HCT116 (cell line): Measurements from ENCODE around the gene CDYL2. TPM values are rescaled to one million over a fixed set of nuclear protein-coding genes. Genes with fewer than 3 reads are reported as not detected.

Source experiments
- ATAC-seq: fragments of 200-7000 bp; cut with Tn5 transposase; 2 replicates; pipeline ENCODE4 v1.9.1; 2020; ENCODE audit warnings: mild to moderate bottlenecking, moderate library complexity
- BruUV-seq: library from RNA; stranded (reverse); fragments of 400-500 nt; replicated peaks from 2 replicates; lab custom pipeline; 2021; lab: Mats Ljungman, UMichigan
- CTCF ChIA-PET: fragments of 300-600 bp; sonication (Branson Sonifier 250); formaldehyde crosslinking; loops from one replicate; lab custom pipeline; 2021; ENCODE audit warnings: antibody characterized with exemption; lab: Charles Lee
- POLR2A ChIA-PET: fragments of 300-600, 350-600 bp; sonication (Branson Sonifier 250); formaldehyde crosslinking; loops from one replicate; lab custom pipeline; 2021; ENCODE audit warnings: antibody characterized with exemption; lab: Charles Lee
- RAD21 ChIA-PET, 2 experiments: fragments of 300-600 bp; sonication (Branson Sonifier 250); formaldehyde crosslinking; loops; one replicate each; lab custom pipeline; 2023; ENCODE audit warnings: low total read pairs in 2 of 2; ENCODE audit not compliant: uncharacterized antibody in 2 of 2, unreplicated experiment in 2 of 2, low non-redundant PET in 1 of 2; lab: Charles Lee
- DNase-seq: peaks from one replicate; pipeline ENCODE4 v3.0.0-alpha.2; 2010; ENCODE audit warnings: low read depth, low spot score
- H2AFZ ChIP-seq: fragments of 200-600 bp; shearing (Covaris generic), sonication (generic); 2 replicates; pipeline ENCODE4 v1.6.1; 2017; ENCODE audit warnings: low read depth, mixed run types, mixed read lengths, antibody characterized with exemption, low read length; ENCODE audit not compliant: poor library complexity, severe bottlenecking
- H3K27ac ChIP-seq: 2 replicates; pipeline ENCODE4 v1.5.1; 2012; ENCODE audit warnings: low read depth, low read length
- H3K27me3 ChIP-seq: fragments of 200-600 bp; sonication (generic); 2 replicates; pipeline ENCODE4 v1.6.1; 2016; ENCODE audit warnings: mixed run types, low read length, mixed read lengths; ENCODE audit not compliant: insufficient read depth
- H3K36me3 ChIP-seq, 2 experiments: fragments of 200-500 bp in 1 of 2; fragments of 200-600 bp in 1 of 2; sonication (Bioruptor generic) in 1 of 2; sonication (generic) in 1 of 2; 2 replicates each; pipeline versions ENCODE4 v1.5.1 to v1.6.1; 2014 to 2016; ENCODE audit warnings: low read length in 2 of 2, inconsistent platforms in 1 of 2, mixed read lengths in 1 of 2, mixed run types in 1 of 2; ENCODE audit not compliant: insufficient read depth in 2 of 2, control insufficient read depth in 1 of 2
- H3K4me1 ChIP-seq, 2 experiments: fragments of 200-600 bp in 1 of 2; sonication (generic) in 1 of 2; 2 replicates each; pipeline versions ENCODE4 v1.5.1 to v1.6.1; 2012 to 2017; ENCODE audit warnings: low read length in 2 of 2, inconsistent platforms in 1 of 2, mild to moderate bottlenecking in 1 of 2, mixed read lengths in 1 of 2, mixed run types in 1 of 2, moderate library complexity in 1 of 2; ENCODE audit not compliant: insufficient read depth in 2 of 2, control insufficient read depth in 1 of 2
- H3K4me2 ChIP-seq: fragments of 200-600 bp; sonication (generic); 2 replicates; pipeline ENCODE4 v1.6.1; 2017; ENCODE audit warnings: mixed run types, low read length, mixed read lengths
- H3K4me3 ChIP-seq, 2 experiments: fragments of 200-600 bp in 1 of 2; sonication (generic) in 1 of 2; replicated peaks in 1 of 2; 2 replicates each; pipeline ENCODE4 v1.5.1; 2011 to 2016; ENCODE audit warnings: low read length in 2 of 2, control low read depth in 1 of 2, low read depth in 1 of 2, mild to moderate bottlenecking in 1 of 2, mixed read lengths in 1 of 2, mixed run types in 1 of 2
- H3K79me2 ChIP-seq: fragments of 200-600 bp; sonication (generic); 2 replicates; pipeline ENCODE4 v1.6.1; 2017; ENCODE audit warnings: mild to moderate bottlenecking, mixed run types, low read length, moderate library complexity, mixed read lengths; ENCODE audit not compliant: insufficient read depth
- H3K9ac ChIP-seq: fragments of 200-600 bp; sonication (generic); 2 replicates; pipeline ENCODE4 v1.6.1; 2016; ENCODE audit warnings: low read length, mixed read lengths
- H3K9me2 ChIP-seq: fragments of 200-600 bp; sonication (generic), shearing (Covaris generic); 2 replicates; pipeline ENCODE4 v1.6.1; 2017; ENCODE audit warnings: mixed run types, mild to moderate bottlenecking, moderate library complexity; ENCODE audit not compliant: insufficient read depth
- H3K9me3 ChIP-seq, 2 experiments: fragments of 200-500 bp in 1 of 2; fragments of 200-600 bp in 1 of 2; sonication (Bioruptor generic) in 1 of 2; sonication (generic) in 1 of 2; 2 replicates each; pipeline ENCODE4 v1.6.1; 2014 to 2017; ENCODE audit warnings: low read length in 2 of 2, mixed read lengths in 2 of 2, inconsistent platforms in 1 of 2, low read depth in 1 of 2, mild to moderate bottlenecking in 1 of 2, mixed run types in 1 of 2, moderate library complexity in 1 of 2; ENCODE audit not compliant: control insufficient read depth in 1 of 2, insufficient read depth in 1 of 2
- H4K20me1 ChIP-seq: fragments of 200-600 bp; sonication (generic), shearing (Covaris generic); 2 replicates; pipeline ENCODE4 v1.6.1; 2017; ENCODE audit warnings: mixed run types, mild to moderate bottlenecking, moderate library complexity; ENCODE audit not compliant: insufficient read depth
- ATF3 ChIP-seq: IDR thresholded peaks from 2 replicates; pipeline ENCODE4 v1.6.1; 2012
- CBX3 ChIP-seq: IDR thresholded peaks from 2 replicates; pipeline ENCODE4 v1.6.1; 2012; ENCODE audit warnings: low read depth
- CEBPB ChIP-seq: IDR thresholded peaks from 2 replicates; pipeline ENCODE4 v1.6.1; 2012; ENCODE audit warnings: low read depth
- ELF1 ChIP-seq: IDR thresholded peaks from 2 replicates; pipeline ENCODE4 v1.6.1; 2012; ENCODE audit warnings: low read depth, borderline replicate concordance
- EZH2 ChIP-seq: fragments of 200-600 bp; sonication (generic); IDR thresholded peaks from 2 replicates; pipeline ENCODE4 v1.6.1; 2017; ENCODE audit warnings: antibody characterized with exemption, mixed run types
- EZH2phosphoT487 ChIP-seq: fragments of 200-600 bp; IDR thresholded peaks from 2 replicates; pipeline ENCODE4 v1.6.1; 2018; ENCODE audit warnings: antibody characterized with exemption, borderline replicate concordance
- MAX ChIP-seq: IDR thresholded peaks from 2 replicates; pipeline ENCODE4 v1.6.1; 2012
- POLR2A ChIP-seq: IDR thresholded peaks from 2 replicates; pipeline ENCODE4 v1.7.0; 2011; ENCODE audit warnings: borderline replicate concordance; ENCODE audit not compliant: insufficient read depth, insufficient read length; ENCODE audit errors: extremely low read depth
- RAD21 ChIP-seq: IDR thresholded peaks from 2 replicates; pipeline ENCODE4 v1.6.1; 2012; ENCODE audit warnings: low read depth, mild to moderate bottlenecking
- REST ChIP-seq: IDR thresholded peaks from 2 replicates; pipeline ENCODE4 v1.6.1; 2012; ENCODE audit warnings: low read depth
- SP1 ChIP-seq: IDR thresholded peaks from 2 replicates; pipeline ENCODE4 v1.6.1; 2012; ENCODE audit warnings: low read depth
- TCF7L2 ChIP-seq: IDR thresholded peaks from 2 replicates; pipeline ENCODE4 v1.7.0; 2011; ENCODE audit warnings: borderline replicate concordance, inconsistent platforms; ENCODE audit not compliant: insufficient read depth, insufficient read length; ENCODE audit errors: extremely low read depth
- YY1 ChIP-seq: IDR thresholded peaks from 2 replicates; pipeline ENCODE4 v1.6.1; 2011; ENCODE audit warnings: low read length, low read depth, moderate library complexity, mild to moderate bottlenecking; ENCODE audit not compliant: insufficient replicate concordance; ENCODE audit errors: extremely low read depth
- ZNF274 ChIP-seq: fragments of 200-500 bp; sonication (Bioruptor generic); IDR thresholded peaks from 2 replicates; pipeline ENCODE4 v1.6.1; 2014; ENCODE audit warnings: mild to moderate bottlenecking, low read depth, low read length, inconsistent platforms
- intact Hi-C: fragments of 100-400 bp; cut with micrococcal nuclease; formaldehyde crosslinking; loops from 2 replicates; pipeline ENCODE4 v1.10.0; 2022
- total RNA-seq: library from RNA; stranded (reverse); gene quantifications from one replicate; pipeline ENCODE4 v1.2.1, GENCODE V29; 2021; ENCODE audit not compliant: unreplicated experiment

The CDYL2 gene
- total RNA-seq, 1 experiment from 2014 or later, result 0.10 TPM

- Histone ChIP-seq H3K27ac (no peak overlapping the region), H3K4me2 (no peak overlapping the region), H3K4me3 (no peak overlapping the region), H3K9me2 (no peaks in the 10 kb centered on the region), H3K79me2 (no peaks in the 10 kb centered on the region), H3K36me3 (no peaks in the 10 kb centered on the region), H3K27me3 (no peaks in the 10 kb centered on the region), H2AFZ (no peak overlapping the region), H3K4me1 (no peaks in the 10 kb centered on the region), H3K9ac (no peak overlapping the region), H4K20me1 (no peaks in the 10 kb centered on the region), H3K9me3 (peaks cover 0 to 3% of the 10 kb centered on the region in 2 experiments; a peak in 2 of 4 replicates)
- TF ChIP-seq CEBPB (no peak), TCF7L2 (no peak), SP1 (no peak), ZNF274 (no peak), MAX (no peak), YY1 (no peak), EZH2phosphoT487 (no peak), CBX3 (no peak), REST (no peak), RAD21 (no peak), ATF3 (no peak), EZH2 (no peak), ELF1 (no peak), POLR2A (no peak)
- BruUV-seq, result no TSS peak
- CTCF ChIA-PET, result no interaction called here
- RAD21 ChIA-PET, result no interaction called here
- POLR2A ChIA-PET, result no interaction called here
- DNase-seq, result no peak
- intact Hi-C loops, result no loop called here
- ATAC-seq, result no peak
Measured at GRCh38 chr16:80680046-80680445, 124.4 kb downstream of the CDYL2 start.
